Epithelial cell of esophagus (primary cell): ENCODE data around the gene KLHL42.
A peak's percentile ranks its signal among the peaks of the same experiment; 100 is the strongest.

Experiments
- DNase-seq: peaks from one replicate; pipeline ENCODE4 v3.0.0; 2010; ENCODE audit warnings: low read depth
- H3K4me3 ChIP-seq: 2 replicates; pipeline ENCODE4 v1.5.1; 2011; ENCODE audit warnings: mild to moderate bottlenecking, low read length, control low read depth
- TF ChIP-seq, protein P1 (sequence below): IDR thresholded peaks from 2 replicates; pipeline ENCODE4 v1.5.1; 2011; ENCODE audit warnings: low read depth, mild to moderate bottlenecking, low read length, control low read depth, inconsistent platforms; ENCODE audit not compliant: insufficient read depth; ENCODE audit errors: missing control alignments

KLHL42 gene

DNA sequence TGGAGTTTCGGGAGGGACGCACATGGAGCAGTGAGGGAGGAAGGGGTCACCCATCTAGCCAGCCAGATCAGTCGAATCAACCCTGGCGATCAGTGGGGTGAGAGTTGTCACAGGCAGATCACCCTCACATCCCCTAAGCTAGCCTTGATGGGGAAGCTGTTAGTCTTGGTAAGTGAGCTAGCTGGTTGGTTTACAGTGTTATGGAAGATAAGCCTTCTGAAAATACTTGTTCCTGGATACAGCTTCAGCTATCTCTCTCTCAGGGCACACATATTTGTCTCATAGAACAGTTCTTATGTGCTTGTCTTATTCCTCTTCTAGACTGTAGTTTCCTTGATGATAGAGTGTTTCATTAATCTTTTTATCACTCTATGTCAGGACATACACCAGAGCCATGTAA is 26.2 kb downstream of the KLHL42 start:
- TF ChIP-seq, protein P1, sequence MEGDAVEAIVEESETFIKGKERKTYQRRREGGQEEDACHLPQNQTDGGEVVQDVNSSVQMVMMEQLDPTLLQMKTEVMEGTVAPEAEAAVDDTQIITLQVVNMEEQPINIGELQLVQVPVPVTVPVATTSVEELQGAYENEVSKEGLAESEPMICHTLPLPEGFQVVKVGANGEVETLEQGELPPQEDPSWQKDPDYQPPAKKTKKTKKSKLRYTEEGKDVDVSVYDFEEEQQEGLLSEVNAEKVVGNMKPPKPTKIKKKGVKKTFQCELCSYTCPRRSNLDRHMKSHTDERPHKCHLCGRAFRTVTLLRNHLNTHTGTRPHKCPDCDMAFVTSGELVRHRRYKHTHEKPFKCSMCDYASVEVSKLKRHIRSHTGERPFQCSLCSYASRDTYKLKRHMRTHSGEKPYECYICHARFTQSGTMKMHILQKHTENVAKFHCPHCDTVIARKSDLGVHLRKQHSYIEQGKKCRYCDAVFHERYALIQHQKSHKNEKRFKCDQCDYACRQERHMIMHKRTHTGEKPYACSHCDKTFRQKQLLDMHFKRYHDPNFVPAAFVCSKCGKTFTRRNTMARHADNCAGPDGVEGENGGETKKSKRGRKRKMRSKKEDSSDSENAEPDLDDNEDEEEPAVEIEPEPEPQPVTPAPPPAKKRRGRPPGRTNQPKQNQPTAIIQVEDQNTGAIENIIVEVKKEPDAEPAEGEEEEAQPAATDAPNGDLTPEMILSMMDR: no peak
- H3K4me3 ChIP-seq: no peak overlapping the region
- no peak for DNase-seq

DNA sequence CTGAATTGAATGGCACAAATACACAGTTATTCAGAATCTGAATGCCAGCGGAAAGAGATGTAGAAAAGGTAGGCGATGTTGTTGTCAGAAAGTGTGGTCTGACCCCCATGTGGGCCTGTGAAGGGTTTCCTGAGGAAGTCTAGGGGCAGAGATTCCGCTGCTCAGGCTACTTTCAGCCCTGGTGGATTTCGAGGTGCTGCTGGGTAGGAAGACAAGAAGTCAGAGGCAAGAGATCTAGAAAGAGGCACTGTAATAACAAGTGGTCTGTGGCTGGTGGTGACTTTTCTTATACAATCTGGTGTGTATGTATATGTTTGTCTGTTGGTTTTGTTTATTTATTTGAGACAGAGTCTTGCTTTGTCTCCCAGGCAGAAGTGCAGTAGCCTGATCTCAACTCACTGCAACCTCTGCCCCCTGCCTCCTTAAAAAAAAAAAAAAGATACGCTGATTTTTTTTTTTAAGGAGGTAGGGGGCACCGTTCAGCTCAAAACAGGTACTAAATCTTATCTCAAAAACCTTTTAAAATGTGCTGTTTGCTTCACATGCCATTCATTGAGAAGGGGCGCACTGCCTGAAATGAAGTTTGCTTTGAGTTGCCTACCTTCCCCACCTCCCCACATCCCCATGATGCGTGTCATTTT is 27.1 kb downstream of the KLHL42 start:
- TF ChIP-seq, protein P1: no peak
- H3K4me3 ChIP-seq: no peak overlapping the region
- no peak for DNase-seq

DNA sequence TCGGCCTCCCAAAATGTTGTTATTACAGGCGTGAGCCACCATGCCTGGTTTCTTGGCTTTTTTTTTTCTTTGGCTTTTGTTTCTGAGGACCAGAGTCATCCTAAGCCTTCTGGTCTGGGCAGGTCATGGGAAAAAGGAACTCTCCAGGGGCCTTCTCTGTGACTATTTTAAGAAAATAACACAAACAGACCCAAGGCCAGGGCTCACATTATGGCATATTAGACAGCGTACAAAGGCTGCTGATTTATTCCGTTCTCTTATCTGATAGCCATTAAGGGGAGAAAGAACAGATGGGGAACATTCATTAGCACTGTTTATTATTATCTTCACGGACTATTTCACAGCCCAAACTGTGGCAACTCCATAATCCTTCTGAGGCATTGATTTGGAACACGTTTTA is 28.8 kb downstream of the KLHL42 start:
- TF ChIP-seq, protein P1: no peak
- no peak overlapping the region for H3K4me3 ChIP-seq
- DNase-seq: no peak

DNA sequence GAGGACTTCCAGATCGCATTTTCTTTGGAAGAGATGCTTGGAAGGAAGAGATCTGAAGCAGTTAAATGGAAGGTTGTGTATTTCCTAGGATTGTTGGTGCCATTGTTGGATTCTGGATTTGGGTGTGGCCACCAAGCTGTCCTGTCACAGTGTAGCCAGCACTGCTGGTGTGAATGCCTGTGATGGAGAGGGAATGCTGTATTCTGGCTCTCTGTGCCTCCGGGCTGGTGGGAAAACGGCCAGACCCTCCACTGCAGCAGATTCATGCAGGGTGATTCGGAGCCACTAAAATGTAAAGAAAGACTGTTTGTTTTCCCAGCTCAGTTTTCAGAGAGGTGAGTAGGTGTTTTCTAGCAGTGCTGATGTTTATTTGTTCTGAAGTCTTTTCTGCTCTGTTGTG is 30.7 kb downstream of the KLHL42 start:
- H3K4me3 ChIP-seq: no peak overlapping the region
- DNase-seq: no peak
- TF ChIP-seq, protein P1: no peak

DNA sequence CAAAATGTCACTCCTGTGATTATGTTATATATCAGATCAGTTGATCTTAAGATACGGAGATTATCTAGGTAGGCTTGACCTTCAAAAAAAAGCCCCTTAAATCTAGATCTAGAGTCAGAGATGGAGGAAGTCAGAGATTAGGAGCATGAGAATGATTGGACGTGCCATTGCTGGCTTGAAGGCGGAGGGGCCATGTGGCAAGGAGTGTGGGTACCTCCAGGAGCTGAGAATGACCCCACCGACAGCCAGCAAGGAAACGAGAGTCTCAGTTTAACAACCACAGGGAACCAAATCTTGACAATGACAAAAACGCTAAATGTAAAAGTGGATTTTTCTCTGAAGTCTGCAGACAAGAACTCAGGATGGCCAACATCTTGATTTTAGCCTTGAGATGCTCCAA is 32.5 kb downstream of the KLHL42 start:
- H3K4me3 ChIP-seq: no peak overlapping the region
- TF ChIP-seq, protein P1: no peak
- DNase-seq: no peak

DNA sequence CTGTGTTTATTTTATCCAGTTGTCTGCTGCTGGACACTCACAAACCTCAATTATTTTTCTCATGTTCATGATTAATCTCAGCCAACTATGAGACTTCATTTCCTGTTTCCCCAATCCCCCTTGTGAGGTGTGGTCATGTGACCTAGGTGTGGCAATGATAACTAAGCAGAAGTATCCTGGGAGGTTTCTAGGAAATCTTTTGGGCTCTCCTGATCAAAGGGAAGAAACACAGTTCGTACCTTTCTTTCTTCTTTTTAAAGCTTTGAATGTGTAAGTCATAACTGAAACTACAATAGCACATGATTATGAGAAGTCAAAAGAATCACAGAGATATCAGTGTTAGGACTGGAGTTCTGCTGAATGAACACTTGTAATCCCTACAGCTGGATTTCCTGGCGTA is 34.4 kb downstream of the KLHL42 start:
- no peak overlapping the region for H3K4me3 ChIP-seq
- TF ChIP-seq, protein P1: no peak
- DNase-seq: peak; percentile 55
